Fibroblast of the aortic adventitia (primary cell): ENCODE data around the gene HEATR5A. TPM values are rescaled to one million over a fixed set of nuclear protein-coding genes. Genes with fewer than 3 reads are reported as not detected.

ENCODE experiments used
- DNase-seq: peaks from one replicate; pipeline ENCODE4 v3.0.0-alpha.2; 2010; ENCODE audit warnings: low read depth
- H3K4me3 ChIP-seq: 2 replicates; pipeline ENCODE4 v1.5.1; 2011; ENCODE audit warnings: low read depth, mild to moderate bottlenecking, control low read depth, low read length, moderate library complexity
- CTCF ChIP-seq: IDR thresholded peaks from 2 replicates; pipeline ENCODE4 v1.5.1; 2011; ENCODE audit warnings: mild to moderate bottlenecking, low read length, control low read depth, inconsistent platforms; ENCODE audit not compliant: insufficient read depth
- total RNA-seq: library from RNA; depleted of rRNA; stranded (reverse); fragments of >200 nt; gene quantifications from 2 replicates; pipeline ENCODE4 v1.2.3, GENCODE V29; 2012; ENCODE audit warnings: low replicate concordance

The HEATR5A gene
- total RNA-seq, 1 donor: 52.4 TPM

GRCh38 chr14:31426663-31427062 lies 6.3 kb upstream of the HEATR5A start:
- no peak for DNase-seq
- no peak for TF ChIP-seq CTCF
- H3K4me3 ChIP-seq: no peak overlapping the region

- DNase-seq: no peak
- TF ChIP-seq CTCF: no peak
- no peak overlapping the region for H3K4me3 ChIP-seq
Observed at GRCh38 chr14:31425905-31426304, 5.6 kb upstream of the HEATR5A start.

GRCh38 chr14:31421200-31421599 lies 850 bp upstream of the HEATR5A start:
- TF ChIP-seq CTCF: no peak
- no peak for DNase-seq
- no peak overlapping the region for H3K4me3 ChIP-seq

DNA sequence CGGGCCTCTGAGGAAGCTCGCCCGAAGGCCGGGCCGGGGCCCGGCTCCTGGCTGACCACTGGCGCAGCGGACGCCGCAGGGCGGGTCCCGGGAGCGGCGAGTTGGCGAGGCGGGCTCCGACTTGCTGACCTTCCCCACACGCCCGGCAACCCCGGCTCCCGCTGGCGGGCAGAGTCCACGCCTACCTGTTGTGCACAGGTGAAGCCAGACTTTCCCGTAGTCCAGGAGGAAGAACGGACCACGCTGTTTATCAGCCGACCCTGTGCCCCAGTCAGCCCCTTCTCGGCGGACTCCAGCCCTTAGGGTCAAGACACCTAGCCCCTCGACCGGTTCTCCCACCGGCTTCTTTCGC lies 407 bp downstream of the HEATR5A start:
- DNase-seq: peak; percentile 52
- H3K4me3 ChIP-seq: peak overlapping the region; percentile 98
- no peak for TF ChIP-seq CTCF

- TF ChIP-seq CTCF: no peak
- peak overlapping the region; percentile 98 for H3K4me3 ChIP-seq
- peak; percentile 32 for DNase-seq
Observed at GRCh38 chr14:31419179-31419966, 977 bp downstream of the HEATR5A start.

GRCh38 chr14:31418440-31418839 lies 1.9 kb downstream of the HEATR5A start:
- TF ChIP-seq CTCF: no peak
- no peak for DNase-seq
- H3K4me3 ChIP-seq: peak overlapping the region; percentile 40

DNA sequence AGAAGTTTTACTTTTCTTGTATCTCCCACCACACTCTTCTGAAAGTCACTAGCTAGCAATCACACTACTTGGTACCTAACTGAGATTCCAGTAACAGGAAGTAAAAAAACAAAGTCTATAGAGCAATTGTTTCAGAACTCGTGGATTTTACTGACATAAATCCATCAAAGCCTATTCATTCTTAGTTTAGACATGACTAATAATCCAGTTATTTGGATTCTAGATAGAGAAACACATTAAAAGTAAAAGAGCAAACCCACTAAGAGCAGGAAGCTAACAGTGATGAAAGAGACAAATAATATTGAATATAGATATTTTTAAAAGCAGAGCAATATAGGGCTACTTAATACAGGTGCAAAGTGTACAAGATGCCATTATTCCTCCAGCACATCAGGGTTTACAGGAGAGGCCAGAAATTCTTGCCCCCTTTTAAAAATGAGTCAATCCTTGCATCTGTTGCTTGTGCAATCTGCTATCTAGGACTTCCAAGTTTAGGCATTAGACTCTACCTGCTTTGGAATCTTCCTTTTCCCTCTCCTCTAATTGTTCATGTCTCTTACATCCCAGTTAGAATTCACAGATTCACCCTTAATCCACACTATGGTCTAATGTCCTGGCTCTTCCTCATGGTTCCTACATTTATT lies 6.0 kb downstream of the HEATR5A start:
- H3K4me3 ChIP-seq: no peak overlapping the region
- TF ChIP-seq CTCF: no peak
- DNase-seq: peak; percentile 28
